Bronchial epithelial cell (primary cell): ENCODE data around the gene YEATS2. TPM values are rescaled to one million over a fixed set of nuclear protein-coding genes. Genes with fewer than 3 reads are reported as not detected.

ENCODE experiments used
- DNase-seq: peaks from one replicate; pipeline ENCODE4 v3.0.0-alpha.2; 2010; ENCODE audit warnings: low read depth
- FAIRE-seq: peaks from 2 replicates; lab custom pipeline; 2011; peaks lifted over from hg19 to GRCh38; lab: Jason Lieb, UNC
- H3K27me3 ChIP-seq: 2 replicates; pipeline ENCODE4 v1.5.1; 2011; ENCODE audit warnings: low read length; ENCODE audit not compliant: control insufficient read depth, insufficient read depth
- H3K36me3 ChIP-seq: 2 replicates; pipeline ENCODE4 v1.5.1; 2011; ENCODE audit warnings: low read length; ENCODE audit not compliant: control insufficient read depth, insufficient read depth
- H3K4me3 ChIP-seq: 2 replicates; pipeline ENCODE4 v1.5.1; 2011; ENCODE audit warnings: mild to moderate bottlenecking, low read depth, low read length, control low read depth
- total RNA-seq: library from RNA; depleted of rRNA; stranded (reverse); fragments of >200 nt; gene quantifications from 2 replicates; pipeline ENCODE4 v1.2.1, GENCODE V29; 2014
- TF ChIP-seq, protein P1 (sequence below): IDR thresholded peaks from 2 replicates; pipeline ENCODE4 v1.5.1; 2011; ENCODE audit warnings: mild to moderate bottlenecking, moderate library complexity, low read length, control low read depth, inconsistent platforms; ENCODE audit not compliant: insufficient read depth, severe bottlenecking

Gene YEATS2
- total RNA-seq, 1 donor from 2014 or later: 18.2 TPM

DNA sequence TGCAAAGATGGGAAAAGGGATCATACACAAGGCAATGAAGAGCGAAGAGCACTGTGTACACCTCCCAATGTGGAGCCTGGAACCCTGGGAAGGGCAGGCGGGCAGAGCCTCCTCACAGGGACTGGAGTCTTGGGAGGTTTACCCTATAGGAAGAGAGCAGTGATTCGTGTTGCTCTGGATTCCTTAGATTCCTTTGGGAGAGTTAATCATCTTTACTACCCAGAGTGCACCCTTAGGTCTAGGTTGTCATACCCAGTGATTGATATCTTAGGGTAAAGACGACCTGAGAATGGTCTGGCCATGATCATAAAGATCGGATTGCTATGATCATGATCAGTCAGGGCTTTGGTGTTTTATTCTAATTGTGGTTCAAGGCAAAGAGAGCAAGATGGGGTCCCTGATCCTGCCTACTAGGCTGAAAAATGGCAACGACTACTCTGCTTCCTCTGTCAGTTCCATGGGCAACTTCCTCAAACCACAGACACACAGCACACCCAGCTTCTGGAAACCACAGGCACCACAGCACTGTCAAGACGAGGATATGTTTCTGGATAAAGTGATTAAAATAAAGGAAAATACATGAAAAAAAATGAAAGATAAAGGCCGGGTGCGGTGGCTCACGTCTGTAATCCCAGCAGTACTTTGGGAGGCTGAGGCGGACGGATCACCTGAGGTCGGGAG lies 148.2 kb downstream of the YEATS2 start:
- TF ChIP-seq, protein P1, sequence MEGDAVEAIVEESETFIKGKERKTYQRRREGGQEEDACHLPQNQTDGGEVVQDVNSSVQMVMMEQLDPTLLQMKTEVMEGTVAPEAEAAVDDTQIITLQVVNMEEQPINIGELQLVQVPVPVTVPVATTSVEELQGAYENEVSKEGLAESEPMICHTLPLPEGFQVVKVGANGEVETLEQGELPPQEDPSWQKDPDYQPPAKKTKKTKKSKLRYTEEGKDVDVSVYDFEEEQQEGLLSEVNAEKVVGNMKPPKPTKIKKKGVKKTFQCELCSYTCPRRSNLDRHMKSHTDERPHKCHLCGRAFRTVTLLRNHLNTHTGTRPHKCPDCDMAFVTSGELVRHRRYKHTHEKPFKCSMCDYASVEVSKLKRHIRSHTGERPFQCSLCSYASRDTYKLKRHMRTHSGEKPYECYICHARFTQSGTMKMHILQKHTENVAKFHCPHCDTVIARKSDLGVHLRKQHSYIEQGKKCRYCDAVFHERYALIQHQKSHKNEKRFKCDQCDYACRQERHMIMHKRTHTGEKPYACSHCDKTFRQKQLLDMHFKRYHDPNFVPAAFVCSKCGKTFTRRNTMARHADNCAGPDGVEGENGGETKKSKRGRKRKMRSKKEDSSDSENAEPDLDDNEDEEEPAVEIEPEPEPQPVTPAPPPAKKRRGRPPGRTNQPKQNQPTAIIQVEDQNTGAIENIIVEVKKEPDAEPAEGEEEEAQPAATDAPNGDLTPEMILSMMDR: no peak
- H3K4me3 ChIP-seq: no peak overlapping the region
- no peak for FAIRE-seq
- DNase-seq: peak; percentile 58
- H3K36me3 ChIP-seq: peaks cover 3% of the 10 kb centered on the region
- H3K27me3 ChIP-seq: no peaks in the 10 kb centered on the region

DNA sequence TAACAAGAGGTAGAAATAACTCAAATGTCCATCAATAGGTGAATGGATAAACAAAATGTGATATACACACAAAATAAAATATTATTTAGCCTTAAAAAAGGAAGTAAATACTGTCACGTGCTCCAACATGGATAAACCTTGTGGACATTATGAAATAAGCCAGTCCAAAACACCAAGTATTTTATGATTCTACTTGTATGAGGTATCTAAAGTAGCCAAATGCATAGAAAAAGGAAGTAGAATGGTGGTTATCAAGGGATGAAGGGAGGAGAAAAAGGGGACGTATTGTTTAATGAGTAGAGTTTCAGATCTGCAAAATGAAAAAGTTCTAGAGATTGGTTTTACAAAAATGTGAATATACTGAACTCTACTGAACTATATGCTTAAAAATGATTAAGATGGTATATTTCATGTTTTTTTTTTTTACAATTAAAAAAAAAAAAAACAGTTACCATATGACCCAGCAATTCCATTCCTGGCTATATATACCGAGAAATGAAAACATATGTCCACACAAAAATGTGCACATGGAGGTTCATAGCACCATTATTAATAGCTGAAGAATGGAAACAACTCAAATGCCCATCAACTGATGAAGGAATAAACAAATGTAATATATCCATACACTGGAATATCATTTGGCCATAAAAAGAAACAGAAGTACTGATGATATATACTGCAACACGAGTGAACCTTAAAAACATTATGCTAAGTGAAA lies 156.9 kb downstream of the YEATS2 start:
- Histone ChIP-seq H3K27me3 (no peaks in the 10 kb centered on the region), H3K36me3 (no peaks in the 10 kb centered on the region), H3K4me3 (no peak overlapping the region)
- FAIRE-seq: no peak
- no peak for DNase-seq
- TF ChIP-seq, protein P1: no peak

DNA sequence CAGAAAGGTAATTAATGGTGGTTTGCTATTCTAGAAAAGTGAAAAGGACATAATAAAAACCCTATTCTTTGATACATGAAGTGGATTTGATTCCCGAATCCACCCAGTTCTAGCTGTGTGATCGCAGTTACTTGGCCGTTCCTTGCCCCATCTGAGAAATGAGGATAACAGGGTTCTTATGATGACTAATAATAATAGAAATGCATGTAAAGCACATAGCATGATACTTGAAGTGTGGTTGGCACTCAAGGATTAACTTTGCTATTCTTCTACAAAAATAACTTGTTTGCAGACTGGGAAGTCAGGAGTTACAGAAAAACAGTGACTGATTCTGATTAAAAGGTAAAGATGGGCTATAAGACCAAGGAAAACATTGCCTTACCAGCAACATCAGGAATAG lies 160.3 kb downstream of the YEATS2 start:
- DNase-seq: no peak
- H3K36me3 ChIP-seq: peaks cover 6% of the 10 kb centered on the region
- H3K27me3 ChIP-seq: no peaks in the 10 kb centered on the region
- no peak overlapping the region for H3K4me3 ChIP-seq
- TF ChIP-seq, protein P1: no peak
- FAIRE-seq: no peak

Other genes with a start within 250 kb of the YEATS2 start
- gene KLHL6, start 142.1 kb upstream of the YEATS2 start, total RNA-seq: under 0.01 TPM in 2 replicates
- gene KLHL24, start 62.2 kb upstream of the YEATS2 start, total RNA-seq: 37.0 and 63.4 TPM in 2 replicates
- 0.79 and 0.90 TPM in 2 replicates for gene MAP6D1, start 127.8 kb downstream of the YEATS2 start, total RNA-seq
- 68.0 and 75.6 TPM in 2 replicates for gene PARL, start 187.1 kb downstream of the YEATS2 start, total RNA-seq